HG02759 (cell line): ENCODE data around the gene SP140.
"Not testable (repeated sequence)": the region's sequence is repeated elsewhere in the genome, so short reads cannot be mapped to it uniquely, and the experiment has no call there.

ENCODE experiments used
- ATAC-seq: cut with Tn5 transposase; IDR thresholded peaks from one replicate; pipeline ENCODE4 v1.9.1; 2021; ENCODE audit warnings: mild to moderate bottlenecking, moderate library complexity; ENCODE audit not compliant: unreplicated experiment

The SP140 gene

GRCh38 chr2:230224458-230224857 is 1.1 kb upstream of the SP140 start:
- no peak for ATAC-seq

- peak; percentile 73 for ATAC-seq
These were observed 565 bp downstream of the SP140 start for GRCh38 chr2:230226051-230226551.

- no peak for ATAC-seq
These were observed 1.7 kb downstream of the SP140 start for GRCh38 chr2:230227216-230227615.

- no peak for ATAC-seq
These were observed 4.6 kb downstream of the SP140 start for GRCh38 chr2:230230087-230230486.

GRCh38 chr2:230230496-230231200 is 5.1 kb downstream of the SP140 start:
- no peak for ATAC-seq

GRCh38 chr2:230231251-230231650 is 5.7 kb downstream of the SP140 start:
- no peak for ATAC-seq

- peak; percentile 64 for ATAC-seq
These were observed 8.7 kb downstream of the SP140 start for GRCh38 chr2:230234122-230234722.

- ATAC-seq: peak; percentile 80
These were observed 9.3 kb downstream of the SP140 start for GRCh38 chr2:230234845-230235244.

- ATAC-seq: no peak
These were observed 18.7 kb downstream of the SP140 start for GRCh38 chr2:230244211-230244610.

GRCh38 chr2:230246206-230246605 is 20.7 kb downstream of the SP140 start:
- no peak for ATAC-seq

GRCh38 chr2:230250231-230250630 is 24.7 kb downstream of the SP140 start:
- no peak for ATAC-seq

GRCh38 chr2:230254152-230254881 is 28.8 kb downstream of the SP140 start:
- no peak for ATAC-seq

GRCh38 chr2:230256733-230257332 is 31.3 kb downstream of the SP140 start:
- no peak for ATAC-seq

- ATAC-seq: no peak
These were observed 32.9 kb downstream of the SP140 start for GRCh38 chr2:230258483-230258882.

- ATAC-seq: no peak
These were observed 36.7 kb downstream of the SP140 start for GRCh38 chr2:230262246-230262645.

GRCh38 chr2:230264945-230265344 is 39.4 kb downstream of the SP140 start:
- ATAC-seq: not testable (repeated sequence)

- ATAC-seq: no peak
These were observed 41.1 kb downstream of the SP140 start for GRCh38 chr2:230266638-230267037.

GRCh38 chr2:230267059-230267458 is 41.5 kb downstream of the SP140 start:
- ATAC-seq: peak; percentile 7

- ATAC-seq: peak; percentile 74
These were observed 42.0 kb downstream of the SP140 start for GRCh38 chr2:230267556-230267955.

- ATAC-seq: peak; percentile 56
These were observed 43.2 kb downstream of the SP140 start for GRCh38 chr2:230268606-230269243.

GRCh38 chr2:230269715-230270114 is 44.2 kb downstream of the SP140 start:
- peak; percentile 32 for ATAC-seq
